Karpas-422 (cell line): Measurements from ENCODE around the gene RGS21. TPM values are rescaled to one million over a fixed set of nuclear protein-coding genes. Genes with fewer than 3 reads are reported as not detected.

Experiments used
- total RNA-seq: library from RNA; depleted of rRNA; stranded (reverse); fragments of >200 nt; shearing (Covaris generic); gene quantifications from 2 replicates; pipeline ENCODE4 v1.2.3, GENCODE V29; 2014; ENCODE audit warnings: low replicate concordance; rRNA removed

RGS21 gene
- total RNA-seq, 1 experiment from 2014 or later, result not detected

Other genes with a start within 250 kb of the RGS21 start
- 20.8 and 47.3 TPM in 2 replicates for gene RGS18, start 158.5 kb upstream of the RGS21 start, total RNA-seq